K562 (cell line): ENCODE measurements around the gene TM9SF4. TPM values are rescaled to one million over a fixed set of nuclear protein-coding genes. Genes with fewer than 3 reads are reported as not detected.
"Not testable (repeated sequence)": the region's sequence is repeated elsewhere in the genome, so short reads cannot be mapped to it uniquely, and the experiment has no call there.

ENCODE experiments used
- ATAC-seq: fragments of 200-7000 bp; cut with Tn5 transposase; 3 replicates; pipeline ENCODE4 v1.9.1; 2020; ENCODE audit warnings: moderate library complexity
- BruUV-seq: library from RNA; stranded (reverse); fragments of 400-500 nt; replicated peaks from 2 replicates; lab custom pipeline; 2021; lab: Mats Ljungman, UMichigan
- CTCF ChIA-PET: fragments of 300-600 bp; formaldehyde crosslinking; extraction: SDS; loops from one replicate; lab custom pipeline; 2021; ENCODE audit warnings: low intra/inter-chr PET ratio; lab: Yijun Ruan, JAX
- POLR2A ChIA-PET: fragments of 300-600, 350-650 bp; sonication (Branson Sonifier 250); formaldehyde crosslinking; extraction: SDS; loops from one replicate; lab custom pipeline; 2021; ENCODE audit warnings: antibody characterized with exemption, inconsistent platforms; lab: Yijun Ruan, JAX
- DNase-seq, 4 experiments: peaks; one replicate each; pipeline versions ENCODE4 v3.0.0 to v3.0.0-alpha.2; 2011 to 2018; ENCODE audit warnings: low spot score in 3 of 4, mixed read lengths in 3 of 4; ENCODE audit errors: extremely low read depth in 1 of 4
- FAIRE-seq: peaks from 2 replicates; lab custom pipeline; 2011; peaks lifted over from hg19 to GRCh38; lab: Jason Lieb, UNC
- H2AFZ ChIP-seq: 2 replicates; pipeline ENCODE4 v1.6.0; 2011; ENCODE audit warnings: low read depth, low read length, control low read depth, inconsistent platforms
- H3K27ac ChIP-seq: fragments of 200-600 bp; 3 replicates; pipeline ENCODE4 v1.8.0; 2011; ENCODE audit warnings: low read depth, mild to moderate bottlenecking, control low read depth, inconsistent platforms, low read length, moderate library complexity, mixed read lengths; ENCODE audit errors: extremely low read depth
- H3K27me3 ChIP-seq, 2 experiments: fragments of 300-600 bp in 1 of 2; 2 replicates in 1 of 2; 3 replicates in 1 of 2; pipeline versions ENCODE4 v1.6.0 to v1.8.0; 2011; ENCODE audit warnings: inconsistent platforms in 2 of 2, low read length in 2 of 2, mild to moderate bottlenecking in 1 of 2, mixed read lengths in 1 of 2, moderate library complexity in 1 of 2; ENCODE audit not compliant: control insufficient read depth in 2 of 2, insufficient read depth in 2 of 2
- H3K36me3 ChIP-seq: fragments of 300-600 bp; 3 replicates; pipeline ENCODE4 v1.8.0; 2011; ENCODE audit warnings: mild to moderate bottlenecking, low read length, inconsistent platforms; ENCODE audit not compliant: control insufficient read depth, insufficient read depth
- H3K4me1 ChIP-seq, 2 experiments: fragments of 200-600 bp in 1 of 2; replicated peaks in 1 of 2; 2 replicates in 1 of 2; 3 replicates in 1 of 2; pipeline versions ENCODE4 v1.5.1 to v1.8.0; 2011; ENCODE audit warnings: inconsistent platforms in 2 of 2, low read length in 2 of 2, mild to moderate bottlenecking in 1 of 2, mixed read lengths in 1 of 2, moderate library complexity in 1 of 2; ENCODE audit not compliant: control insufficient read depth in 2 of 2, insufficient read depth in 2 of 2
- H3K4me2 ChIP-seq: 2 replicates; pipeline ENCODE4 v1.6.1; 2011; ENCODE audit warnings: low read length, control low read depth, inconsistent platforms, mixed read lengths; ENCODE audit not compliant: insufficient read depth
- H3K4me3 ChIP-seq: fragments of 200-600 bp; sonication (generic), shearing (Covaris generic); 2 replicates; pipeline ENCODE4 v1.5.1; 2016; ENCODE audit warnings: control low read depth, inconsistent platforms
- H3K79me2 ChIP-seq: fragments of 200-600 bp; 3 replicates; pipeline ENCODE4 v1.8.0; 2011; ENCODE audit warnings: low read length, inconsistent platforms; ENCODE audit not compliant: control insufficient read depth, insufficient read depth
- H3K9ac ChIP-seq, 2 experiments: 2 replicates each; pipeline versions ENCODE4 v1.6.0 to v1.6.1; 2011; ENCODE audit warnings: low read depth in 2 of 2, low read length in 2 of 2, control low read depth in 1 of 2, inconsistent platforms in 1 of 2, mild to moderate bottlenecking in 1 of 2, mixed read lengths in 1 of 2; ENCODE audit not compliant: insufficient read depth in 1 of 2
- H3K9me1 ChIP-seq: one replicate; pipeline ENCODE4 v1.6.0; 2011; ENCODE audit warnings: inconsistent platforms, mild to moderate bottlenecking, low read length, moderate library complexity; ENCODE audit not compliant: control insufficient read depth, insufficient read depth
- H3K9me3 ChIP-seq: replicated peaks from 2 replicates; pipeline ENCODE4 v1.5.1; 2011; ENCODE audit warnings: low read depth, low read length, inconsistent platforms; ENCODE audit not compliant: control insufficient read depth, insufficient read depth
- H4K20me1 ChIP-seq: replicated peaks from 2 replicates; pipeline ENCODE4 v1.6.1; 2011; ENCODE audit warnings: low read length, inconsistent platforms, mixed read lengths; ENCODE audit not compliant: control insufficient read depth, insufficient read depth
- RBFOX2 ChIP-seq: fragments of 200-400 bp; formaldehyde crosslinking; IDR thresholded peaks from 2 replicates; pipeline ENCODE4 v1.6.1; 2017; ENCODE audit warnings: low read depth, mild to moderate bottlenecking, low read length, moderate library complexity
- ZBTB33 ChIP-seq: sonication (generic); formaldehyde crosslinking; IDR thresholded peaks from 2 replicates; pipeline ENCODE4 v1.8.1; 2023; ENCODE audit warnings: mild to moderate bottlenecking, missing genetic modification reagents
- WGBS: fragments of 100-300 bp; shearing (Covaris generic); methylation state at CpG from one replicate; pipeline ENCODE4 v1.1.6; 2016; ENCODE audit warnings: low coverage, mixed read lengths; ENCODE audit not compliant: insufficient coverage; ENCODE audit errors: missing lambda C conversion rate; 5-methylcytosine and 5-hydroxymethylcytosine counted together
- in situ Hi-C: fragments of 300-500 bp; cut with MboI; formaldehyde crosslinking; loops from 4 replicates; pipeline ENCODE4 v1.15.0; 2018; ENCODE audit warnings: inconsistent platforms, mixed read lengths
- intact Hi-C: fragments of 100-400 bp; cut with micrococcal nuclease; formaldehyde crosslinking; loops from 2 replicates; pipeline ENCODE4 v1.14.2; 2022
- polyA plus RNA-seq, 8 experiments: library from polyadenylated mRNA; depleted of rRNA in 4 of 8; stranded (reverse) in 5 of 8; unstranded in 3 of 8; fragments of >200 nt; fragmentation: Nextera tagmentation in 2 of 8; fragmentation: Illumina TruSeq in 1 of 8; extraction: Ambion mirVana in 2 of 8; extraction: Trizol in 1 of 8; gene quantifications; 2 replicates each; pipeline versions ENCODE4 v1.2.1 to v1.2.3, GENCODE V29; 2011 to 2014; ENCODE audit warnings: inconsistent platforms in 1 of 8, missing spikeins in 1 of 8
- total RNA-seq, 7 experiments: library from RNA; depleted of rRNA in 6 of 7; stranded (reverse); fragments of >200 nt in 6 of 7; fragmentation: Illumina TruSeq in 2 of 7; extraction: Trizol in 2 of 7; gene quantifications; 2 replicates each; pipeline versions ENCODE4 v1.2.1 to v1.2.3, GENCODE V29; 2011 to 2021; ENCODE audit warnings: low replicate concordance in 1 of 7

Gene TM9SF4
- total and polyA plus RNA-seq, 9 of the 15 experiments (the other 6 are each of a cell fraction or from before 2014, with no cell fraction given) = 14.5 to 46.3 (median 26.9) TPM

DNA sequence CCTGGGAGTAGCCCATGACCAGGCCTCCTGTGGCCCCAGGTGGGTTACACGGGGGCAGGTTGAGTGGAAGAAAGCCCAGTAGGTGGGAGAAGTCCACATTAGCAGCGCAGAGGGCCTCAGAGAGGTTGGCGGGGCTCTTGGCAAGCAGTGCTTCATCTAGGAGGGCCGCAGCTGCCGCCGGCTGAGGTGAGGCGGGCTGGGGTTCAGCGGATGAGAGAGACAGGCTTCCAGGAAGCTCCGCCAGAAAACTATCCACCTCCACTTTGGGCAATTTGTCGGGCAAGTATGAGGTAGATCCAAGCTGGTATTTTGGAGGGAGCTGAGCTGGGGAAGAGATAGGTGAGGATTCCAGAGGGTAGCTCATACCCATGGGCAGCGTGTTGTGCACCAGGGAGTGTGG lies 87.1 kb downstream of the TM9SF4 start:
- ATAC-seq, BruUV-seq, H3K9me3 ChIP-seq, H3K27ac ChIP-seq, intact Hi-C loops, H3K9me1 ChIP-seq, CTCF ChIA-PET, in situ Hi-C loops, DNase-seq, FAIRE-seq, H3K4me1 ChIP-seq, H3K4me2 ChIP-seq, H2AFZ ChIP-seq, H3K9ac ChIP-seq, H3K4me3 ChIP-seq, H3K27me3 ChIP-seq: not testable (repeated sequence)
- Histone ChIP-seq H3K79me2 (peaks cover 22% of the 10 kb centered on the region), H4K20me1 (peaks cover 12% of the 10 kb centered on the region; the same call in 1 of the 2 replicates), H3K36me3 (peaks cover 75% of the 10 kb centered on the region)
- POLR2A ChIA-PET = interaction anchor here (1.5 kb wide), 1 partner anchor 8 kb away, joined by 5 read pairs; no protein-coding TSS in a partner anchor
- 94% methylated on average over 8 of the region's 11 CpGs for WGBS

DNA sequence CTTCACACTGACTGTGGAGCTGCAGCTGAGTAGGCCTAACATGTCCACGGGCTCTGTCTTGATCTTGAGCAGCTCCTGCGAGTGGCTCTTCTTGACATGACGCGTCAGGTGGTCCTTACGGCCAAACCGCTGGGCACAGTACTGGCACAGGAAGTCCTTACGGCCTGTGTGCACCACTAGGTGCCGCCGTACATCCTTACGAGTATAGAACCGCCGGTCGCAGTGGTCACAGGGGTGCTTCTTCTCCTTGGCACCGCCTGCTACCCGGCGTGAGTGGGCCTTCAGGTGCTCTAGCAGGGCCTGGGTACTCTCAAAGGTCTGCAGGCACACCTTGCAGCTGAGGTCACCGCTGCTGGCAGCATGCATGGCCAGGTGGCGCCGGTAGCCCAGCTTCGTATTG lies 87.6 kb downstream of the TM9SF4 start:
- H3K9me3 ChIP-seq, H2AFZ ChIP-seq, BruUV-seq, FAIRE-seq, in situ Hi-C loops, CTCF ChIA-PET, H3K9ac ChIP-seq, H3K9me1 ChIP-seq, H3K27me3 ChIP-seq, H3K4me1 ChIP-seq, H3K27ac ChIP-seq, DNase-seq, H3K4me3 ChIP-seq, H3K4me2 ChIP-seq, intact Hi-C loops, ATAC-seq: not testable (repeated sequence)
- POLR2A ChIA-PET = interaction anchor here (1.5 kb wide), 1 partner anchor 8 kb away, joined by 5 read pairs; no protein-coding TSS in a partner anchor
- peaks cover 79% of the 10 kb centered on the region for H3K36me3 ChIP-seq
- H3K79me2 ChIP-seq = peaks cover 25% of the 10 kb centered on the region
- 97% methylated on average over 16 of the region's 20 CpGs for WGBS
- TF ChIP-seq RBFOX2 (peak; percentile 39), ZBTB33 (0 out of 2 replicates have a peak, but pooled peaks have one; percentile 33)
- peaks cover 12% of the 10 kb centered on the region; the same call in 1 of the 2 replicates for H4K20me1 ChIP-seq
